ENCODE results near the gene HS6ST3.

Gene HS6ST3

DNA sequence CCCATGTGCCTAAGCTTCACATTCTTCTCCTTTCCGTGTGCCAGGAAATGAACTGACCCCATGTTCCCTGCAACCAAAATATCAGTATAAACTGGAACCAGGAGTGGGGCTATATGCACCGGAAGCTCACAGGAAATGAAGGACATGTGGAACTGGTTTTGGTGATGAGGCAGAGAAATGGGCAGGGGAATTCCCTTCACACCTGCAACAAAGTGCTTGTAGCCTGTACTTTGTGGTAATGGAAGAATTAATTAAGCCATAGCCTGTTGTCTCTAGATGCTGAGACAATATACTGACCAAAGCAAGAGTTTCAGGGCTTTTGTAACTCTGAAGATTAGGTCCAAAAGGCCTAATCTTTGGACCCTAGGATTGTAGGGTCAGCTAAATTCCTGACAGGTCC lies 21.2 kb upstream of the HS6ST3 start:
- no peaks in the 10 kb centered on the region for H3K9me3 ChIP-seq (ENCODE audit: control insufficient read depth in 2 of 2, low read length in 2 of 2)
- H3K36me3 ChIP-seq (ENCODE audit: control insufficient read depth in 2 of 2, insufficient read depth in 2 of 2, low read length in 2 of 2), result no peaks in the 10 kb centered on the region
- H3K27ac ChIP-seq (ENCODE audit: low read length), result no peak overlapping the region
- H3K4me3 ChIP-seq (ENCODE audit: low read length in 2 of 2), result no peak overlapping the region
- no peaks in the 10 kb centered on the region for H3K4me1 ChIP-seq (ENCODE audit: control insufficient read depth, insufficient read depth, low read length)
- H3K27me3 ChIP-seq (ENCODE audit: control insufficient read depth in 1 of 2, insufficient read depth in 2 of 2, low read length in 2 of 2), result no peaks in the 10 kb centered on the region
- H3K9ac ChIP-seq (ENCODE audit: low read length in 2 of 2), result no peak overlapping the region

DNA sequence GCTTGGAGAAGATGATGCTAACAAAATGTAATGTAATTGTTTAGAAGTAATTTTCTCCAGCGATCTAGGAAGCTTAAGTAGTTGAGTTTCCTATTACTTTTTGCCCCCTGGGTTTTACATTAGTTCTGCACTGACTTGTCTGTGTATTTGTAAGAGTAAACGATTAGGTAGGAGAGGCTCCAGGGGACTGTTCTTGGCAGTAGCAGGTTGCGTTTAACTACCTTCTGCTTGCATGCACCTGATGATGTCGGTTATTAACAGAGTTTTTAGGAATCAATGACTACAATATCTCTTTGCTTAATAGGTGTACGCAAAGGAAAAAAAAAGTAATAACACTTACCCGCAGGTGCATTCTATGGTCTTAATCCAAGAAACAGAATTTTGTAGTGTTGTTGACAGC lies 18.4 kb upstream of the HS6ST3 start:
- H3K9ac ChIP-seq (ENCODE audit: low read length in 2 of 2), result no peak overlapping the region
- no peak overlapping the region for H3K27ac ChIP-seq (ENCODE audit: low read length)
- H3K27me3 ChIP-seq (ENCODE audit: control insufficient read depth in 1 of 2, insufficient read depth in 2 of 2, low read length in 2 of 2), result no peaks in the 10 kb centered on the region
- H3K4me1 ChIP-seq (ENCODE audit: control insufficient read depth, insufficient read depth, low read length), result no peaks in the 10 kb centered on the region
- no peak overlapping the region for H3K4me3 ChIP-seq (ENCODE audit: low read length in 2 of 2)
- no peaks in the 10 kb centered on the region for H3K36me3 ChIP-seq (ENCODE audit: control insufficient read depth in 2 of 2, insufficient read depth in 2 of 2, low read length in 2 of 2)
- no peaks in the 10 kb centered on the region for H3K9me3 ChIP-seq (ENCODE audit: control insufficient read depth in 2 of 2, low read length in 2 of 2)

DNA sequence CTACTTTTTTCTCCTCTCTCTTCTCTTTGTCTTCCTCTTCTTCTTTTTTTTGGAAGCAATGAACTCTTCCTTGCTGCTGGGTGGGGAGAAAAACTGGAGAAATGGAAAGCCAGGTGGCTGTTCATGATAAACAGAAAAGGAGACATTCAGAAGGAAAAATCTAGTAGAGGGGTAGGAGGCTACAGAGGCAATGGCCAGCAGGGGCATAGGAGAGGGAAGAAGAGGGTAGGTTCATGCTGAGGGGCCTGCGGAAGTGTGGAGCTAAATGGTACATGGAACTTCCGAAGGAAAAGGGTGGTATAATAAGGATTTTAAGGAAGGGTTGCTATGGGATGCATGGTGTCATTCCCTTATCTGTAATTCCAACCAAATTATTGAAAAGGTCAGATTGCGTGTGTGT lies 17.5 kb upstream of the HS6ST3 start:
- Histone ChIP-seq H3K9ac (ENCODE audit: low read length in 2 of 2) (no peak overlapping the region), H3K36me3 (ENCODE audit: control insufficient read depth in 2 of 2, insufficient read depth in 2 of 2, low read length in 2 of 2) (no peaks in the 10 kb centered on the region), H3K9me3 (ENCODE audit: control insufficient read depth in 2 of 2, low read length in 2 of 2) (no peaks in the 10 kb centered on the region), H3K27ac (ENCODE audit: low read length) (no peak overlapping the region), H3K4me1 (ENCODE audit: control insufficient read depth, insufficient read depth, low read length) (no peaks in the 10 kb centered on the region), H3K27me3 (ENCODE audit: control insufficient read depth in 1 of 2, insufficient read depth in 2 of 2, low read length in 2 of 2) (no peaks in the 10 kb centered on the region), H3K4me3 (ENCODE audit: low read length in 2 of 2) (no peak overlapping the region)

DNA sequence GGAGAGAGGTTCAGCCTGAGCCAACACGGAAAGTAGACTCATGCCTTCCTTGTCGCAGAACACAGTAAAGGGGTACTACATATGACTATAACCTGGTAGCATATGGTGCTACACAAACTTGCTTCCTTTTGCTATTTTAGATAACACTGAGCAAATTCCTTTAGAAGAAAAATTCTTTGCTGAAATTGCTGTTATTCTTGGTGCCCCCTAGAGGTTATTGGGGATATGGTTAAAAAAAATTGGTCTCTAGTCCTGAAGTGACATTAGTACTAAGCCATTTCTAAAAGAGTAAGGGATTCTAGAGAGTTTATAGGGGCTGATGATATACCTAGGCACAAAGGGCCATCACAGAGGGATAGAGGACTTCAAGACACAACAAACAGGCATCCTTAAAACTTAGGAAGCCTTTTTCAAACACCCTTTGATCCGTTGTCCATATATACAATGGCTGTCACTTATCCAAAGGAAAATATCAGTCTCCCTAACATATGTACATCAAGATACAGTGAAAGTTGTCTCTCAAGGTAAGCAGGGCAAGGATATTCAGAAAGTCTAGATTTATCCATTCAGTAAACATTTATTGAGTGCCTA lies 13.9 kb upstream of the HS6ST3 start:
- Histone ChIP-seq H3K4me3 (ENCODE audit: low read length in 2 of 2) (no peak overlapping the region), H3K36me3 (ENCODE audit: control insufficient read depth in 2 of 2, insufficient read depth in 2 of 2, low read length in 2 of 2) (no peaks in the 10 kb centered on the region), H3K4me1 (ENCODE audit: control insufficient read depth, insufficient read depth, low read length) (no peaks in the 10 kb centered on the region), H3K9ac (ENCODE audit: low read length in 2 of 2) (no peak overlapping the region), H3K9me3 (ENCODE audit: control insufficient read depth in 2 of 2, low read length in 2 of 2) (no peaks in the 10 kb centered on the region), H3K27me3 (ENCODE audit: control insufficient read depth in 1 of 2, insufficient read depth in 2 of 2, low read length in 2 of 2) (no peaks in the 10 kb centered on the region), H3K27ac (ENCODE audit: low read length) (no peak overlapping the region)

DNA sequence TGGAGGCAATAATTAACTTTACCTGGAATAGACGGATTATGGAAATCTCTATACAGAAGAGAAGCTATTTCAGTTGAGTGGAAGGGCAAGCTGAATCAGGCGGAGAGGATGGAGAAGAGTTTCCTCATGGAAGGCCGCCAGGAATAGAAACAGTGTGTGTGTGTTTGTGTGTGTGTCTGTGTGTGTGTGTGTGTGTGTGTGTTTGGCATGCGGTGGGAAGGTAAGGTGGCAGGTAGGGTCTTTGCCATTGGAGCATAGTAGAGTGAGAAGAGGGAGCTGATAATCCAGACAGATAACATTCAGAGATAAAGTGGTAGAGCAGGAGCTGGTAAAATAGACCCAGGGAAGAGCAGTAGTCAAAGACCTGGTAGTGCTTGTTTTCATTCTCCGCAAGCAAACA lies 9.2 kb upstream of the HS6ST3 start:
- no peaks in the 10 kb centered on the region for H3K36me3 ChIP-seq (ENCODE audit: control insufficient read depth in 2 of 2, insufficient read depth in 2 of 2, low read length in 2 of 2)
- no peaks in the 10 kb centered on the region for H3K9me3 ChIP-seq (ENCODE audit: control insufficient read depth in 2 of 2, low read length in 2 of 2)
- H3K9ac ChIP-seq (ENCODE audit: low read length in 2 of 2), result no peak overlapping the region
- no peaks in the 10 kb centered on the region for H3K4me1 ChIP-seq (ENCODE audit: control insufficient read depth, insufficient read depth, low read length)
- peaks cover 0 to 2% of the 10 kb centered on the region in 2 donors for H3K27me3 ChIP-seq (ENCODE audit: control insufficient read depth in 1 of 2, insufficient read depth in 2 of 2, low read length in 2 of 2)
- H3K4me3 ChIP-seq (ENCODE audit: low read length in 2 of 2), result no peak overlapping the region
- H3K27ac ChIP-seq (ENCODE audit: low read length), result no peak overlapping the region

DNA sequence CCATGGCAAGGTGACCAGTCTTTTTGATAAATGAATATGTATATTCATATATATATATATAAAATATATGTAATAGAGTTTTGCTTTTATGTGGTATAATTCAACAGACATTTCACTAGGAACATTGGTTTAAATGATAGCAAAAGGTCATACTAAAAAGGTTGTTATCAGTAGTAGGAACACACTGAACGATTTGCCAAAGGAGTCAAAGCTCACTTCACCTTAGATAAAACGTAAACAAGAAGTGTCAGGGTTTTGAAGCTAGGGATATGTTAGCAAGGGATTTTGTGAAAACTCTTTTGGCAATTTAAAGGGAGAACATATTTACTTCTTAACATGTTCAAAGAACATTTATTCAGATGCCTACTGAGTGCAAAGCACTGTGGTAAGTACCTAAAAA lies 8.0 kb upstream of the HS6ST3 start:
- no peak overlapping the region for H3K9ac ChIP-seq (ENCODE audit: low read length in 2 of 2)
- no peaks in the 10 kb centered on the region for H3K4me1 ChIP-seq (ENCODE audit: control insufficient read depth, insufficient read depth, low read length)
- no peaks in the 10 kb centered on the region for H3K36me3 ChIP-seq (ENCODE audit: control insufficient read depth in 2 of 2, insufficient read depth in 2 of 2, low read length in 2 of 2)
- H3K4me3 ChIP-seq (ENCODE audit: low read length in 2 of 2), result no peak overlapping the region
- no peaks in the 10 kb centered on the region for H3K9me3 ChIP-seq (ENCODE audit: control insufficient read depth in 2 of 2, low read length in 2 of 2)
- H3K27me3 ChIP-seq (ENCODE audit: control insufficient read depth in 1 of 2, insufficient read depth in 2 of 2, low read length in 2 of 2), result peaks cover 0 to 2% of the 10 kb centered on the region in 2 donors
- H3K27ac ChIP-seq (ENCODE audit: low read length), result no peak overlapping the region

DNA sequence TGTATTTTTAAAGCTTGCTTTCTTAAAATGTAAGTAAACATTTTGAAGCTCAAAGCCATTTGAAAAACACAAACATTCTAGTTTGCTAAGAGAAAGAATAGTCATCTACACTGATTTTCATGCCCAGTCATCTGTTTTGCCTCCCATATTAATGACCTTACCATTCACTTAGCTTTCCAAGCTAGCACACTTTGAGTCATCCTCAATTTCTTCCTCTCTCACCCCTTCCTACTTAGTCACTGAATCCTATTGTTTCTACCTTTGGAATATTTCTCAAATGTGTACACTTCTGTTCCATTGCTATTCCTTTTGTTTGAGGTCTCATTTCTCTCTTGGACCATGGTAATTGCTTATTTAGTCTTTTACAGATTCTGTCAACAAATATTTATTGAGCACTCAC lies 7.3 kb upstream of the HS6ST3 start:
- Histone ChIP-seq H3K4me3 (ENCODE audit: low read length in 2 of 2) (no peak overlapping the region), H3K9me3 (ENCODE audit: control insufficient read depth in 2 of 2, low read length in 2 of 2) (no peaks in the 10 kb centered on the region), H3K36me3 (ENCODE audit: control insufficient read depth in 2 of 2, insufficient read depth in 2 of 2, low read length in 2 of 2) (no peaks in the 10 kb centered on the region), H3K27ac (ENCODE audit: low read length) (no peak overlapping the region), H3K4me1 (ENCODE audit: control insufficient read depth, insufficient read depth, low read length) (no peaks in the 10 kb centered on the region), H3K27me3 (ENCODE audit: control insufficient read depth in 1 of 2, insufficient read depth in 2 of 2, low read length in 2 of 2) (peaks cover 0 to 2% of the 10 kb centered on the region in 2 donors), H3K9ac (ENCODE audit: low read length in 2 of 2) (no peak overlapping the region)

DNA sequence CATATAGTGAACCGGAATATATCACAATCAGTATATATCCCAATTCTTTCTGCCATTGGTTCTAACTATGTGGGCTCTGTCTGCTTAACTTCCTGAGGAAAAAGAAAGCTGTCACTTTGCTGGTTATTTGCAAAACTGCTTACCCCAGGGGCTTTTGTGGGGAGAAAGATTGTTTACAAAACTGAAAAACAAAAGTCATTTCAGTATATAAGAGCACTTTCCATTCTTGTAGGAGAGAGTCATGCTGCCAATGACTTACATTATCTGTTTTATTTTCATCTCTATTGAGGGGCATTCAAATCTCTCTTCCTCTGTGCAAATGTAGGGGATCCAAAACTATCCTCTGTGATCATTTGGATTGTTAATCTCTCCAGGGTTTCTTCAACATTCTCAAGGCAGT lies 3.2 kb upstream of the HS6ST3 start:
- Histone ChIP-seq H3K4me3 (ENCODE audit: low read length in 2 of 2) (no peak overlapping the region), H3K27ac (ENCODE audit: low read length) (no peak overlapping the region), H3K36me3 (ENCODE audit: control insufficient read depth in 2 of 2, insufficient read depth in 2 of 2, low read length in 2 of 2) (no peaks in the 10 kb centered on the region), H3K9ac (ENCODE audit: low read length in 2 of 2) (no peak overlapping the region), H3K9me3 (ENCODE audit: control insufficient read depth in 2 of 2, low read length in 2 of 2) (no peaks in the 10 kb centered on the region), H3K4me1 (ENCODE audit: control insufficient read depth, insufficient read depth, low read length) (peaks cover 8% of the 10 kb centered on the region), H3K27me3 (ENCODE audit: control insufficient read depth in 1 of 2, insufficient read depth in 2 of 2, low read length in 2 of 2) (peaks cover 6 to 14% of the 10 kb centered on the region in 2 donors)

DNA sequence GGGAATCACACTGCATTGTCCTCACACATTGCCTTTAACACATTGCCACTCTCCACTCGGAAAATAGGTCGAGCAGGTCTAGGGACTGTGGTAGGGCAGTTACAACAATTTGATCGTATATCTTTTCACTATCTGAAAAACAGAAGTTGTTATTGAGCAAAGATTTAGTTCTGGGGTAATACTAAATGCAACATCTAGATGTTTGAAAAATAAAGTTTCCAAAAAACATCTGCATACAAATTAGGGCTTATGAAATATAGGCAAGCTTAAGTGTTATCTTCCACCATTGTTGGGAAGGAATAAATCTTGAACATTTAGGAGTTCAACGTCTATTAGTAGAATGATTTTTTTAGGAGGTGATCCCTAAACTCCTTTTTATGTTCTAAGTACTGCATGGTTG lies 768 bp upstream of the HS6ST3 start:
- Histone ChIP-seq H3K9ac (ENCODE audit: low read length in 2 of 2) (no peak overlapping the region), H3K36me3 (ENCODE audit: control insufficient read depth in 2 of 2, insufficient read depth in 2 of 2, low read length in 2 of 2) (no peaks in the 10 kb centered on the region), H3K27me3 (ENCODE audit: control insufficient read depth in 1 of 2, insufficient read depth in 2 of 2, low read length in 2 of 2) (peaks cover 6 to 18% of the 10 kb centered on the region in 2 donors), H3K4me3 (ENCODE audit: low read length in 2 of 2) (peak overlapping the region; percentile 69 to 73), H3K27ac (ENCODE audit: low read length) (no peak overlapping the region), H3K9me3 (ENCODE audit: control insufficient read depth in 2 of 2, low read length in 2 of 2) (no peaks in the 10 kb centered on the region), H3K4me1 (ENCODE audit: control insufficient read depth, insufficient read depth, low read length) (peaks cover 8% of the 10 kb centered on the region)

DNA sequence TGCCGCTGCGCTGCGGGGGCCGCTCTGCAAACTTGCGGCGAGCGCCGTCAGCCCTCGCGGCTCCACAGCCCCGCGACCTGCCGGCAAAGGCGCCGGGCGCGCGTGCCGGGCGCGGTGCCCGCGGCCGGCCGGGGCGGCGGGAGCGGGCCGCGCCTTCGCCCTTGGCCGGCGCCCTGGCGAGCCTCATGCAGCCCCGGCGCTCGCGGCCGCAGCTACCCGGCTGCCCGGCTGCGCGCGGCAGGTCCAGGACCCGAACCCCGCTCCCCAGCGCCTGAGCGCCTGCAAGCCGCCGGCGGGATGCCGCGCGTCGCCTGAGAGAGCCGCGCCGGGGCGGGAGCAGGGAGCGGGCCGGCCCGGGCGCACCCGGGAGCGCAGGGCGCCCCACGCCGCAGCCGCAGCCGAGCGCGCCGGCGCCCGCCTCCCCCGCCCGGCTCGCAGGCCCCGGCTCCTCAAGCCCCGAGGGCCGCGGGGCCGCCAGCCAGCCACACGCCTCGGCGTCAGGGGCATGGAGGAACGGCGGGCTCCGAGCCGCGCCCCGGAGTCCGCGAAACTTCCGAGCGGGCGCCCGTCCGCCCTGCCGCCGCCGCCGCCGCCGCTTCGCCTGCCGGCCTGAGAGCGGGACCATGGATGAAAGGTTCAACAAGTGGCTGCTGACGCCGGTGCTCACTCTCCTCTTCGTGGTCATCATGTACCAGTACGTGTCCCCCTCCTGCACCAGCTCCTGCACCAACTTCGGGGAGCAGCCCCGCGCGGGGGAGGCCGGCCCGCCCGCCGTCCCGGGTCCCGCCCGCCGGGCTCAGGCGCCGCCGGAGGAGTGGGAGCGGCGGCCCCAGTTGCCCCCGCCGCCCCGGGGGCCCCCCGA lies 564 bp downstream of the HS6ST3 start:
- peaks cover 6 to 19% of the 10 kb centered on the region in 2 donors for H3K27me3 ChIP-seq (ENCODE audit: control insufficient read depth in 1 of 2, insufficient read depth in 2 of 2, low read length in 2 of 2)
- no peak overlapping the region for H3K27ac ChIP-seq (ENCODE audit: low read length)
- peak overlapping the region; percentile 69 to 73 for H3K4me3 ChIP-seq (ENCODE audit: low read length in 2 of 2)

More for the DNA sequence above, 564 bp downstream of the HS6ST3 start:
- Histone ChIP-seq H3K9ac (ENCODE audit: low read length in 2 of 2) (no peak overlapping the region), H3K4me1 (ENCODE audit: control insufficient read depth, insufficient read depth, low read length) (peaks cover 8% of the 10 kb centered on the region), H3K36me3 (ENCODE audit: control insufficient read depth in 2 of 2, insufficient read depth in 2 of 2, low read length in 2 of 2) (no peaks in the 10 kb centered on the region), H3K9me3 (ENCODE audit: control insufficient read depth in 2 of 2, low read length in 2 of 2) (no peaks in the 10 kb centered on the region)

All from stomach smooth muscle (tissue), 2 donors.